ENCODE measurements around the gene DDX49. TPM values are rescaled to one million over a fixed set of nuclear protein-coding genes. Genes with fewer than 3 reads are reported as not detected.

DDX49 gene
- total RNA-seq, 1 experiment from 2014 or later = 51.9 TPM

DNA sequence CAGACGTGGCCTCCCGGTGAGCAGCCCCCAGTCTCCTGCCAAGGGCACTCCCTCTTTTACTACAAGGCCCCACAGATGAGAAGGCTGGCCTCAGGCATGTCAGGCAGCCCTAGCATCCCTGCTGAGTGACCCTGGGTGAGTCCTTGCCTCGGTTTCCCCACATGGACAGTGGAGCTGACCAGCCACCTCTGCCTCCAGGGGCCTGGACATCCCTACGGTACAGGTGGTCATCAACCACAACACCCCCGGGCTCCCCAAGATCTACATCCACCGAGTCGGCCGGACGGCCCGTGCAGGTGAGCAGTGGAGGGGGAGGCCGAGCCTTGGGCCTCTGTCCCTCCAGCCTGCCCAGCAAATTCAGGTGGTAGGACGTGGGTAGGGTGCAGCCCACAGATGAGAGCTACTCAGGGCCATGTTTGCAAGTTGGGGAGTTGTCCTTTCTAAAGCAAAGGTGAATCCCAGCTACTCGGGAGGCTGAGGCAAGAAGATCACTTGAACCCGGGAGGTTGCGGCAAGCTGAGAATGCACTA is 5.2 kb downstream of the DDX49 start:
- H4K20me1 ChIP-seq (ENCODE audit: insufficient read depth) = no peaks in the 10 kb centered on the region
- H3K4me1 ChIP-seq (ENCODE audit: control insufficient read depth in 1 of 2, insufficient read depth in 2 of 2, low read length in 2 of 2) = peaks cover 6 to 10% of the 10 kb centered on the region in 2 experiments; a peak in 3 of 4 replicates
- no peak overlapping the region for H3K4me3 ChIP-seq (replicated peaks in 1 of 2; ENCODE audit: low read depth in 1 of 2, low read length in 2 of 2)
- peaks cover 16% of the 10 kb centered on the region for H3K79me2 ChIP-seq (ENCODE audit: insufficient read depth, low read length)
- H2AFZ ChIP-seq (ENCODE audit: low read depth, low read length, poor library complexity, severe bottlenecking) = no peak overlapping the region
- CTCF ChIA-PET = no interaction called here
- intact Hi-C loops (cut with micrococcal nuclease) = no loop called here
- ATAC-seq (no peak), DNase-seq (ENCODE audit: low read depth, low spot score) (no peak)
- BruUV-seq (replicated peaks) = no TSS peak
- H3K4me2 ChIP-seq (ENCODE audit: low read length) = no peak overlapping the region
- RAD21 ChIA-PET (ENCODE audit: low non-redundant PET in 1 of 2, low total read pairs in 2 of 2, uncharacterized antibody in 2 of 2, unreplicated experiment in 2 of 2) = no interaction called here
- H3K9ac ChIP-seq (ENCODE audit: low read length) = no peak overlapping the region
- H3K9me2 ChIP-seq (ENCODE audit: insufficient read depth) = no peaks in the 10 kb centered on the region
- H3K9me3 ChIP-seq (ENCODE audit: control insufficient read depth in 1 of 2, insufficient read depth in 1 of 2, low read depth in 1 of 2, low read length in 2 of 2) = no peaks in the 10 kb centered on the region
- peaks cover 16 to 47% of the 10 kb centered on the region in 2 experiments; a peak in 3 of 4 replicates for H3K36me3 ChIP-seq (ENCODE audit: control insufficient read depth in 1 of 2, insufficient read depth in 2 of 2, low read length in 2 of 2)
- TF ChIP-seq ATF3 (IDR thresholded peaks at IDR 0.05) (no peak), EZH2phosphoT487 (IDR thresholded peaks at IDR 0.05; ENCODE audit: borderline replicate concordance) (no peak), FOSL1 (IDR thresholded peaks at IDR 0.05; ENCODE audit: low read depth) (no peak), REST (IDR thresholded peaks at IDR 0.05; ENCODE audit: low read depth) (no peak), ELF1 (IDR thresholded peaks at IDR 0.05; ENCODE audit: borderline replicate concordance, low read depth) (no peak), ZNF274 (IDR thresholded peaks at IDR 0.05; ENCODE audit: low read depth, low read length) (no peak), RAD21 (IDR thresholded peaks at IDR 0.05; ENCODE audit: low read depth) (no peak), EGR1 (IDR thresholded peaks at IDR 0.05; ENCODE audit: low read depth) (no peak), ZFX (IDR thresholded peaks at IDR 0.05) (no peak)
- no peaks in the 10 kb centered on the region for H3K27me3 ChIP-seq (ENCODE audit: insufficient read depth, low read length)
- H3K27ac ChIP-seq (ENCODE audit: low read depth, low read length) = no peak overlapping the region
- POLR2A ChIA-PET = no interaction called here

Measured in HCT116 (cell line).